Small intestine (tissue), 7 donors: ENCODE results near the gene STK24. TPM values are rescaled to one million over a fixed set of nuclear protein-coding genes. Genes with fewer than 3 reads are reported as not detected.

Source experiments
- DNase-seq, 2 donors: peaks; one replicate each; pipeline versions ENCODE4 v3.0.0 to v3.0.0-alpha.2; 2013
- FAIRE-seq: peaks from 2 replicates; lab custom pipeline; 2012; peaks lifted over from hg19 to GRCh38; lab: Jason Lieb, UNC
- H3K27ac ChIP-seq, 3 donors: one replicate each; pipeline ENCODE4 v1.5.1; 2013; ENCODE audit warnings: low read length in 2 of 3, mild to moderate bottlenecking in 2 of 3, control low read depth in 1 of 3, inconsistent platforms in 1 of 3, low read depth in 1 of 3, moderate library complexity in 1 of 3
- H3K27me3 ChIP-seq, 3 donors: one replicate each; pipeline ENCODE4 v1.6.1; 2013; ENCODE audit warnings: low read length in 3 of 3, inconsistent platforms in 1 of 3; ENCODE audit not compliant: control insufficient read depth in 3 of 3, insufficient read depth in 3 of 3
- H3K36me3 ChIP-seq, 3 donors: one replicate each; pipeline ENCODE4 v1.6.1; 2013; ENCODE audit warnings: low read length in 3 of 3, inconsistent platforms in 1 of 3, low read depth in 1 of 3, mild to moderate bottlenecking in 1 of 3, moderate library complexity in 1 of 3; ENCODE audit not compliant: control insufficient read depth in 3 of 3, insufficient read depth in 2 of 3
- H3K4me1 ChIP-seq, 3 donors: one replicate each; pipeline ENCODE4 v1.6.1; 2013; ENCODE audit warnings: low read length in 2 of 3, inconsistent platforms in 1 of 3, low read depth in 1 of 3, mild to moderate bottlenecking in 1 of 3, moderate library complexity in 1 of 3; ENCODE audit not compliant: control insufficient read depth in 3 of 3, insufficient read depth in 2 of 3
- H3K4me3 ChIP-seq, 3 donors: one replicate each; pipeline ENCODE4 v1.5.1; 2013; ENCODE audit warnings: low read length in 3 of 3, control low read depth in 1 of 3, inconsistent platforms in 1 of 3, low read depth in 1 of 3, mild to moderate bottlenecking in 1 of 3, moderate library complexity in 1 of 3
- H3K9me3 ChIP-seq, 2 donors: one replicate each; pipeline ENCODE4 v1.6.1; 2013; ENCODE audit warnings: low read depth in 1 of 2, low read length in 1 of 2; ENCODE audit not compliant: control insufficient read depth in 2 of 2, insufficient read depth in 1 of 2
- whole genome bisulfite sequencing, 3 donors: extraction: QIAGEN DNeasy Blood & Tissue Kit; methylation state at CpG; one replicate each; pipeline ENCODE4 v1.1.7; 2013; 5-methylcytosine and 5-hydroxymethylcytosine counted together
- polyA plus RNA-seq, 4 donors: library from polyadenylated mRNA; stranded (reverse) in 3 of 4; unstranded in 1 of 4; fragments of 200-250 nt in 3 of 4; fragments of 120-200 nt in 1 of 4; gene quantifications; one replicate each; pipeline versions ENCODE4 v1.2.1 to v1.2.3, GENCODE V29; 2013
- donor health status: healthy with polysubstance abuse.
- donor health status: control.
- donor health status: control.
- donor health status: Bipolar disorder and iron deficiency.
- donor health status: healthy.

STK24 gene
- polyA plus RNA-seq, 4 donors, result 71.4 to 119 (median 115) TPM

DNA sequence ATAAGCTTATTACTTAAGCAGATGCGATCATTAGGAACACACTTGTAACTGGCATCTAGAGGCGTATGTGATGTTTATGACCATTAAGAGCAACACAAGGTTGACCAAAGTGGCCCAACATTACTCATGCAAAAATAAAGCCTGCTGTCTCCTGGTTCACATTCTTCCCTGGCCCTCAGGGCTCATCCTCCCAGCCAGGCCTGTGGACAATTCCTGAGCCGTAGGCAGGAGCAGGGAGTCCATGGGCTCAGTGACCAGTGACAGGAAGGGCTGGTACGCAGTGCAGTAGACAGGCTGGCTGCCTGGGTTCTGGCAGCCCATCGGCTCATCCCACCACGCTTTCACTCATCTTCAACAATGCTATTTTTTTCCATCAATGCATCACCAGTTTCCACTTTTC is 106.0 kb downstream of the STK24 start:
- Histone ChIP-seq H3K4me3 (no peak overlapping the region), H3K36me3 (peaks cover 10 to 69% (median 18%) of the 10 kb centered on the region in 3 donors)
- FAIRE-seq, result no peak

DNA sequence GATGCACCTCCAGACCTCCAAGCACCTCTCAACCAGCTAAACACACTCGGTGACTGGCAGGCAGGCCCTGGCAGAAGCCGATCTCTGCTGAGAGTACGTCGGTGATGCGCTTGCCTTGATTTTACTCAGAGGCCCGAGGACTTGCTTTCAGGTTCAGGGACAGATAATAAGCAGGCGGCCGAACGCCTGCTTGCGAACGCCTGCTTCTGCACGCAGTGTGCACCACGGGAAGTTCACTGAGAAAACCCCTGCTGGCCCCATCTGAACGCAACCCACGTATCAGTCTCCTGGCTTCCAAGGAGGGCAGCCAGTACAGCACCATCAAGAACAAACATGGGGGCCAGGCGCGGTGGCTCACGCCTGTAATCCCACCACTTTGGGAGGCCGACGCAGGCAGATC is 108.0 kb downstream of the STK24 start:
- Histone ChIP-seq H3K9me3 (no peaks in the 10 kb centered on the region), H3K27me3 (no peaks in the 10 kb centered on the region), H3K27ac (no peak overlapping the region), H3K36me3 (peaks cover 6 to 68% (median 23%) of the 10 kb centered on the region in 3 donors), H3K4me1 (peaks cover 0 to 23% (median 0%) of the 10 kb centered on the region in 3 donors), H3K4me3 (no peak overlapping the region)
- no peak for DNase-seq
- no peak for FAIRE-seq
- 94 to 96% (median 94%) methylated on average over 20 of the region's 20 CpGs for WGBS, 3 donors

More for the DNA sequence above, 106.0 kb downstream of the STK24 start:
- H3K27ac ChIP-seq, result no peak overlapping the region
- WGBS, 3 donors, result 76 to 83% (median 82%) methylated on average over 6 of the region's 6 CpGs
- H3K9me3 ChIP-seq, result no peaks in the 10 kb centered on the region
- peaks cover 0 to 39% (median 0%) of the 10 kb centered on the region in 3 donors for H3K4me1 ChIP-seq
- no peaks in the 10 kb centered on the region for H3K27me3 ChIP-seq
- DNase-seq, result no peak

DNA sequence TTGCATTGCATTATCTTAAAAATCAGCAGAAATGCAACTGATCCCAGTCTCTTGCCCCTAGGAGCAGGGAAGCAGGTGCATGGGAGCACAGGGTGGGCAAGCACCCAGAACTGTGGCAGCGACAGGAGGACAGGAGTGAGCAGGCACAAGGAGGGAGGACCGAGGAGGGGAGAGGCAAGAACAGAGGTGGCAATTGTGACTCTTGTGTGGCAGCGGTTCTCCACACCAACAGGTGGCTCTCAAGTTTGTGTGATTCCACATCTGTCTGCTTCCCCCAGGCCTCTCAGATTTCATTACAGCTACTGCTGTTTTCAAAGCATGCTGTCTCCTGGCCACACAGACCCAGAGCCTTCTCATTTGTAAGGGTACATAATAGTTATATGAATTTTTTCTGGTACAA is 108.5 kb downstream of the STK24 start:
- 68 to 86% (median 73%) methylated on average over 3 of the region's 3 CpGs for WGBS, 3 donors
- H3K27ac ChIP-seq, result no peak overlapping the region
- DNase-seq, result no peak

DNA sequence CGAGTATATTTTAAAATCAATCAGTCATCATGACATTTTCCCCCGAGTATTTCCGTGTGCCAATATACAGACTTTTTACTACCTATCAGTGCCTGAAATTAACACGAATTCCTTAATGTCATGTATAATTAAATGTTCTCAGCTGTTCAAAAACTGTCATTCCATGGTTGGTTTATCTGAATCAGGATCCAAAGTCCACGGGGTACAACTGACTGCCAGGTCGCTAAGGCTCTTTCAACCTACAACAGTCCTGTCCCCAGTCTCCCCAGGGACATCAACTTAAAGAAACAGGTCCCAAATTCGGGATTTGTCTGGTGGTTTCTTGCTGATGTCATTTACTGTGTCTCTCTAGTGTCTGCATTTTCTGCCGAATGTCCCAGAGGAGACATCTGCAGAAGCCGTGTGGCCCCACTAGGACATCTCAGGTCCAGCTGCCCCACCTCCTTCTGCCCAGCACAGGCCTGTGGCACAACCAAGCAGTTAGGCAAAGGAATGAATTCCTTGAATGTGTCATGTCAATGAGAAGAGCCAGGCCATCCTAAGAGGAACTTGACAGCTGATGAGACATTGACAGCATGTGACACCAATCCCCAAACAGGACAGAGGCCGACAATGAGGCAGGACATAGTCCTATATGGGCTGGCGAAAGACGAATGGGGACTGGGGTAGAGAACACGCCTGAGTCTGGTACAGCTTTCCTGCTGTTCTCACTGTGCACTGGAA is 109.5 kb downstream of the STK24 start:
- FAIRE-seq (no peak), DNase-seq (peak; percentile 52 to 76)
- Histone ChIP-seq H3K36me3 (peaks cover 12 to 76% (median 26%) of the 10 kb centered on the region in 3 donors), H3K27me3 (no peaks in the 10 kb centered on the region), H3K4me3 (no peak overlapping the region), H3K9me3 (no peaks in the 10 kb centered on the region), H3K4me1 (peaks cover 0 to 16% (median 0%) of the 10 kb centered on the region in 3 donors), H3K27ac (peak overlapping the region in 1 of 3 donors; percentile 37)
- WGBS, 3 donors, result 45 to 71% (median 58%) methylated on average over 13 of the region's 13 CpGs

More for the DNA sequence above, 108.5 kb downstream of the STK24 start:
- FAIRE-seq, result no peak
- Histone ChIP-seq H3K4me1 (peaks cover 0 to 18% (median 0%) of the 10 kb centered on the region in 3 donors), H3K4me3 (no peak overlapping the region), H3K9me3 (no peaks in the 10 kb centered on the region), H3K36me3 (peaks cover 6 to 70% (median 24%) of the 10 kb centered on the region in 3 donors), H3K27me3 (no peaks in the 10 kb centered on the region)

DNA sequence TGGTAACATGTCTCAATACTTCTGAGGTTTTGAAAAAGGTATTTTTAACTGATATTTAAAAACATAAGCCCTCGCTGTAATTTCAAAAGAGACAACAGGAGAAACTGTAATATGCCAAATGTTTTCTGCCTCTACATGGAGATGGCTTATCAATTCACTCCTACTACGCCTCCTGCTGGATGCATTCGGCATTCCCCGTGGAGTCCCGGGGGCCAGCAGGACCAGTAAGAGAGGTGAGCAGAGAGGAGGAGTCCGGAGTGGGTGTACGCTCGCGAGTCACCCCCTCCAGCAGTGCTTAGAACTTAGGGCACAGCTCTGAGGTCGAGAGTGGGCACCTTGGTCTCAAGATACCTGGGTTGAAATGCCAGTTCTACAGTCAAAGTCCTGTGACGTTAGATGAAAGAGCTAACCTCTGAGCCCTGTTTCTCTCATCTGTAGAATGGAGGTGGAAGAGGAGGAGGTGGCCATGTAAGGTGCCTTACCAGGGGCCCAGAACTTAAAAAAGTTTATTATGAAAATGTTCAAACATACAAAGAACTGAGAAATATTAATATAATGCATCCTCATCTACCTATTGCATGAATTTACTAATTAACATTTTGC is 110.2 kb downstream of the STK24 start:
- H3K36me3 ChIP-seq, result peaks cover 14 to 77% (median 27%) of the 10 kb centered on the region in 3 donors
- no peak for DNase-seq
- no peaks in the 10 kb centered on the region for H3K9me3 ChIP-seq
- no peak overlapping the region for H3K27ac ChIP-seq
- WGBS, 3 donors, result 67 to 79% (median 68%) methylated on average over 11 of the region's 11 CpGs
- no peak for FAIRE-seq
- peaks cover 0 to 9% (median 0%) of the 10 kb centered on the region in 3 donors for H3K4me1 ChIP-seq
- no peak overlapping the region for H3K4me3 ChIP-seq
- H3K27me3 ChIP-seq, result no peaks in the 10 kb centered on the region

DNA sequence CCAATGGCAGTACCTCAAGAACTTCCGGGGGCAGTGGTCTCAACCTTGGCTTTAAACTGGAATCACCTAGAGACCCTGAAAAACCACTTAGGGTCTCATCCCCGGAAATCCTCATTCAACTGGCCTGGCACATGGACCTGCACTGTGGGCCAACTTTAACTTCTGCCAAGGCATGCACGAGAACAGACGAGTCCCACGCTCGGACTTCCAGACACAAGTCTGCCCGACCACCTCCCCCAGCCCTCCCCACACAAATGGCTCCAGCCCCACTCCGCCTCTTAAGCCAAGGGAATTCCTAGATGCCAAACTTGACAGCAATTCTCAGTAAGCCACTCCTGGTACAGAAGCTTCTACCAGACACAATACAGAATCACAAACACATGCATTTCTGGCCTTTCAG is 114.0 kb downstream of the STK24 start:
- no peak for FAIRE-seq
- no peak overlapping the region for H3K4me3 ChIP-seq
- no peaks in the 10 kb centered on the region for H3K9me3 ChIP-seq
- no peak for DNase-seq
- peaks cover 0 to 7% (median 0%) of the 10 kb centered on the region in 3 donors for H3K4me1 ChIP-seq
- no peaks in the 10 kb centered on the region for H3K27me3 ChIP-seq
- H3K36me3 ChIP-seq, result peaks cover 17 to 84% (median 35%) of the 10 kb centered on the region in 3 donors
- H3K27ac ChIP-seq, result no peak overlapping the region
- WGBS, 3 donors, result 88 to 96% (median 95%) methylated on average over 8 of the region's 8 CpGs

DNA sequence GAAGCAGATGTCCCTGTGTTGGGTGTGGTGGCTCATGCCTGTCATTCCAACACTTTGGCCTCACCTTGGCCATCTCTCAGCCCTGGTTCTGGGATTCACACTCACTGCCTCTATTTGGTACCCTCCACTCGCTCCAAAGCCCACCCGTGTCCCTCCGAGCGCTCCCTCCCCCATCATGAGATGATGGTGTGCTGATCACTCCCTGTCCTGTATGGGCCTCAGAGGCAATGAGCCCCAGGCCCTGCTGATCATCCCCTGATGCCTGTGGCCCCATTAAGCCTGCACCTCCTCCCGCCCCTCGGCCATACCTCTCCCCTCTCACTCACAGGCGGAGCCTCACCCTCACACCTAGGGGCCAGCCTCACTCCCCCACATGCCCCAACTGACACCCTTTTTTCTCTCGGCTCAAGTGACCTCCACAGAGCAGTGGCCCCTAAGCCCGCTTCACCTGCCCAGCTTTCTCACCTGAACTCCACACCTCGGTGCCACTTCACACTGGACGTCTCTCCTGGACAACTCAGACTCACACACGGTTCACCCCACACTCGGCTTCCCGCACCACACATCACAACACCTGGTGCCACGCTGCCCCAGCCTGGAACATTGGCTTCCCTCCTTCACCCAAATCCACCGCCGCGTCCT is 114.5 kb downstream of the STK24 start:
- Histone ChIP-seq H3K9me3 (no peaks in the 10 kb centered on the region), H3K36me3 (peaks cover 17 to 82% (median 36%) of the 10 kb centered on the region in 3 donors), H3K4me3 (no peak overlapping the region), H3K27me3 (no peaks in the 10 kb centered on the region), H3K4me1 (peaks cover 0 to 3% (median 0%) of the 10 kb centered on the region in 3 donors), H3K27ac (no peak overlapping the region)
- DNase-seq (no peak), FAIRE-seq (no peak)
- 95 to 96% (median 95%) methylated on average over 18 of the region's 18 CpGs for WGBS, 3 donors

DNA sequence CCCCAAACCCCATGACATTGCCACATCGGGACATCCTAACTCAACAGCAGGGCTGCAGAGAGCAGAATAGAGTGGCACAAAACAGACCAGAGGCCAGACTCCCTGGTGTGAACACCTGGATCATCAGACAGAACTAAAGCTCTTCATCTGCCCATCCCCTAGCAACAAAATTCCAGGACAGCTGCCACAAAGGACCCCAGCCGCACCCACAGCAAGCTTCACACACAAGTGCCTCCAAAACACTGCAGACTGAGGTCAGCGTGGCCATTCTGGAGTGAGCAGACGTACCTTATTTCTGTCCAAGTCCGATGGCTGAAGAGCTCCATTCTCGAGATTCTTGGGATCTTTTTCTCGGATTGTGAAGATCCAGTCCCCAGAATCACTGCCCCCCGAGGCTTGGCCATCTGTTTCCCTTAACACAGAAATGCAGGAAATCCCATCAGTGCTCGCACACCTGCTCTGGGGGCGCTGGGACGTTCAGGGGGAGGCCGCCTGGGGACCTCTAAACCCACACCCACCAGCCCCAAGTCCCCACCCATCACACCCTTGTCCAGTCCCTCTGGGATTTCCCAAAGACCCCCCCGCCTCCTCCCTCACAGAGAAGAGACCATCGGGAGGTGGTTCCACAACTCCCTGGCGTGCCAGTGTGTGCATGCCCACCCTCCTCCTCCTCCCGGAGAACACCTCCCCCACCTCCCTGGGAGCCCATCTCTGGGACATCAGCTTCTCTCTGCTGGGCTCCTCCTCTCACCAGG is 115.2 kb downstream of the STK24 start:
- Histone ChIP-seq H3K27me3 (no peaks in the 10 kb centered on the region), H3K9me3 (no peaks in the 10 kb centered on the region), H3K4me3 (no peak overlapping the region), H3K27ac (no peak overlapping the region), H3K36me3 (peaks cover 17 to 85% (median 41%) of the 10 kb centered on the region in 3 donors), H3K4me1 (no peaks in the 10 kb centered on the region)
- no peak for FAIRE-seq
- WGBS, 3 donors, result 89 to 93% (median 92%) methylated on average over 16 of the region's 16 CpGs
- DNase-seq, result no peak
